Neuronal stem cell (in vitro differentiated cells): ENCODE data around the gene TKTL2. TPM values are rescaled to one million over a fixed set of nuclear protein-coding genes. Genes with fewer than 3 reads are reported as not detected.
A peak's percentile ranks its signal among the peaks of the same experiment; 100 is the strongest.

Experiments used
- DNase-seq: peaks from one replicate; pipeline ENCODE4 v3.0.0-alpha.2; 2013; ENCODE audit warnings: low spot score
- H2AFZ ChIP-seq: one replicate; pipeline ENCODE4 v1.6.1; 2013; ENCODE audit warnings: mild to moderate bottlenecking, low read length, inconsistent platforms
- H2AK5ac ChIP-seq: 2 replicates; pipeline ENCODE4 v1.6.1; 2013; ENCODE audit warnings: low read depth, mild to moderate bottlenecking, inconsistent platforms, low read length, moderate library complexity, mixed read lengths
- H2BK120ac ChIP-seq: 2 replicates; pipeline ENCODE4 v1.6.1; 2013; ENCODE audit warnings: low read depth, mild to moderate bottlenecking, inconsistent platforms, low read length, moderate library complexity, mixed read lengths
- H2BK12ac ChIP-seq: one replicate; pipeline ENCODE4 v1.6.1; 2013; ENCODE audit warnings: low read length, inconsistent platforms
- H2BK15ac ChIP-seq: 2 replicates; pipeline ENCODE4 v1.6.1; 2013; ENCODE audit warnings: mild to moderate bottlenecking, low read length, inconsistent platforms, mixed read lengths
- H2BK5ac ChIP-seq: one replicate; pipeline ENCODE4 v1.6.1; 2013; ENCODE audit warnings: inconsistent platforms, mild to moderate bottlenecking, low read length, moderate library complexity
- H3K14ac ChIP-seq: one replicate; pipeline ENCODE4 v1.6.1; 2013; ENCODE audit warnings: low read length, inconsistent platforms
- H3K18ac ChIP-seq: 2 replicates; pipeline ENCODE4 v1.6.1; 2013; ENCODE audit warnings: low read length, inconsistent platforms
- H3K23ac ChIP-seq: 2 replicates; pipeline ENCODE4 v1.6.1; 2013; ENCODE audit warnings: low read depth, mild to moderate bottlenecking, mixed read lengths, low read length, inconsistent platforms; ENCODE audit not compliant: poor library complexity
- H3K27ac ChIP-seq: replicated peaks from 3 replicates; pipeline ENCODE4 v1.5.1; 2013; ENCODE audit warnings: low read length, inconsistent platforms
- H3K27me3 ChIP-seq, 3 experiments: 2 replicates each; pipeline ENCODE4 v1.6.1; 2013; ENCODE audit warnings: low read length in 3 of 3, mild to moderate bottlenecking in 2 of 3, inconsistent platforms in 1 of 3, low read depth in 1 of 3, mixed read lengths in 1 of 3, moderate library complexity in 1 of 3; ENCODE audit not compliant: control insufficient read depth in 3 of 3, insufficient read depth in 3 of 3
- H3K36me3 ChIP-seq, 2 donors: replicated peaks in 1 of 2; 2 replicates each; pipeline ENCODE4 v1.6.1; 2013; ENCODE audit warnings: low read length in 2 of 2; ENCODE audit not compliant: control insufficient read depth in 2 of 2, insufficient read depth in 2 of 2
- H3K4ac ChIP-seq: 2 replicates; pipeline ENCODE4 v1.6.1; 2013; ENCODE audit warnings: inconsistent platforms, mild to moderate bottlenecking, low read length, moderate library complexity
- H3K4me1 ChIP-seq, 2 donors: 1 replicate in 1 of 2; 2 replicates in 1 of 2; pipeline ENCODE4 v1.6.1; 2013; ENCODE audit warnings: low read length in 2 of 2, low read depth in 1 of 2; ENCODE audit not compliant: control insufficient read depth in 2 of 2, insufficient read depth in 1 of 2
- H3K4me2 ChIP-seq: one replicate; pipeline ENCODE4 v1.6.1; 2013; ENCODE audit warnings: mild to moderate bottlenecking, low read length, inconsistent platforms; ENCODE audit not compliant: insufficient read depth, poor library complexity, severe bottlenecking
- H3K4me3 ChIP-seq, 2 donors: 2 replicates each; pipeline ENCODE4 v1.5.1; 2013; ENCODE audit warnings: low read length in 2 of 2, mild to moderate bottlenecking in 2 of 2, inconsistent platforms in 1 of 2, moderate library complexity in 1 of 2
- H3K79me1 ChIP-seq: one replicate; pipeline ENCODE4 v1.6.1; 2013; ENCODE audit warnings: low read depth, mild to moderate bottlenecking, inconsistent platforms, low read length, moderate library complexity
- H3K9ac ChIP-seq: one replicate; pipeline ENCODE4 v1.6.1; 2013; ENCODE audit warnings: mild to moderate bottlenecking, low read depth, low read length, inconsistent platforms; ENCODE audit not compliant: poor library complexity
- H3K9me3 ChIP-seq, 2 donors: replicated peaks in 1 of 2; 2 replicates each; pipeline versions ENCODE3 to v1.6.1; 2013; ENCODE audit warnings: low read length in 2 of 2, mild to moderate bottlenecking in 2 of 2, inconsistent platforms in 1 of 2, low read depth in 1 of 2, mixed read lengths in 1 of 2, moderate library complexity in 1 of 2; ENCODE audit not compliant: control insufficient read depth in 2 of 2, insufficient read depth in 1 of 2
- H4K8ac ChIP-seq: one replicate; pipeline ENCODE4 v1.6.1; 2013; ENCODE audit warnings: low read depth, mild to moderate bottlenecking, inconsistent platforms, low read length, moderate library complexity
- H4K91ac ChIP-seq: one replicate; pipeline ENCODE4 v1.6.1; 2013; ENCODE audit warnings: low read length, low read depth, mild to moderate bottlenecking, inconsistent platforms; ENCODE audit not compliant: poor library complexity
- WGBS, 2 donors: extraction: QIAGEN DNeasy Blood & Tissue Kit; methylation state at CpG; one replicate each; pipeline ENCODE4 v1.1.7; 2013; ENCODE audit warnings: missing lambda C conversion rate in 2 of 2, mixed read lengths in 1 of 2; ENCODE audit not compliant: insufficient read length in 2 of 2, insufficient replicate concordance in 1 of 2; ENCODE audit errors: extremely low coverage in 2 of 2; 5-methylcytosine and 5-hydroxymethylcytosine counted together
- polyA plus RNA-seq, 2 experiments: library from polyadenylated mRNA; stranded (reverse); fragments of 200-250 nt; gene quantifications; one replicate each; pipeline ENCODE4 v1.2.3, GENCODE V29; 2013

TKTL2 gene
- polyA plus RNA-seq (2013, experiment 1 of 2), result not detected
- polyA plus RNA-seq (2013, experiment 2 of 2), result not detected

- H3K4me1 ChIP-seq, result no peaks in the 10 kb centered on the region
- no CpG with 5 or more reads among the region's 32 CpGs for WGBS, 2 donors
- H3K18ac ChIP-seq, result peak within 1 kb of the TSS; percentile 38
These were observed at the start of gene TKTL2 for GRCh38 chr4:163473576-163473975. Gene TKTL2, minus strand, starts transcription at chr4:163473754. Its CDS starts 20 bp downstream, at chr4:163473734.

GRCh38 chr4:163515198-163515597 lies 41.6 kb upstream of the TKTL2 start:
- Histone ChIP-seq H3K4me1 (no peaks in the 10 kb centered on the region), H4K8ac (no peak overlapping the region), H3K36me3 (peaks cover 7 to 100% of the 10 kb centered on the region in 2 donors), H2BK120ac (no peak overlapping the region), H3K14ac (no peak overlapping the region), H3K9me3 (no peaks in the 10 kb centered on the region), H3K18ac (no peak overlapping the region), H2AFZ (no peak overlapping the region), H3K27ac (no peak overlapping the region), H3K27me3 (no peaks in the 10 kb centered on the region), H3K23ac (no peak overlapping the region), H3K79me1 (no peaks in the 10 kb centered on the region), H3K4ac (no peak overlapping the region), H4K91ac (no peak overlapping the region), H2AK5ac (no peak overlapping the region), H2BK15ac (no peak overlapping the region), H2BK5ac (no peak overlapping the region), H2BK12ac (no peak overlapping the region), H3K4me2 (no peak overlapping the region), H3K4me3 (no peak overlapping the region), H3K9ac (no peak overlapping the region)
- no peak for DNase-seq
- no CpG with 5 or more reads among the region's 8 CpGs for WGBS, 2 donors

More at GRCh38 chr4:163473576-163473975, at the start of gene TKTL2:
- peak within 1 kb of the TSS; percentile 86 for H4K8ac ChIP-seq
- no peaks in the 10 kb centered on the region for H3K79me1 ChIP-seq
- no peak within 1 kb of the TSS for H2BK15ac ChIP-seq
- DNase-seq, result no peak
- no peaks in the 10 kb centered on the region for H3K36me3 ChIP-seq
- H3K9me3 ChIP-seq, result no peaks in the 10 kb centered on the region
- peak within 1 kb of the TSS in 1 of 2 donors; percentile 49 for H3K4me3 ChIP-seq
- no peak within 1 kb of the TSS for H4K91ac ChIP-seq
- H3K14ac ChIP-seq, result no peak within 1 kb of the TSS
- no peak within 1 kb of the TSS for H2AFZ ChIP-seq
- H3K9ac ChIP-seq, result no peak within 1 kb of the TSS
- H2BK5ac ChIP-seq, result no peak within 1 kb of the TSS
- H3K4me2 ChIP-seq, result no peak within 1 kb of the TSS
- peak within 1 kb of the TSS; percentile 53 for H3K4ac ChIP-seq
- H2AK5ac ChIP-seq, result peak within 1 kb of the TSS; percentile 26
- H3K23ac ChIP-seq, result peak within 1 kb of the TSS; percentile 60
- H3K27me3 ChIP-seq, result no peaks in the 10 kb centered on the region
- no peak within 1 kb of the TSS for H3K27ac ChIP-seq
- H2BK12ac ChIP-seq, result no peak within 1 kb of the TSS
- no peak within 1 kb of the TSS for H2BK120ac ChIP-seq

- Histone ChIP-seq H3K4me2 (no peak overlapping the region), H3K36me3 (peaks cover 4 to 49% of the 10 kb centered on the region in 2 donors), H2BK12ac (no peak overlapping the region), H3K4me1 (no peaks in the 10 kb centered on the region), H3K27ac (no peak overlapping the region), H3K4ac (no peak overlapping the region), H2BK15ac (no peak overlapping the region), H2BK5ac (no peak overlapping the region), H3K14ac (no peak overlapping the region), H2AFZ (no peak overlapping the region), H3K23ac (no peak overlapping the region), H3K9me3 (peaks cover 0 to 11% of the 10 kb centered on the region in 2 donors), H3K4me3 (no peak overlapping the region), H3K9ac (no peak overlapping the region), H2AK5ac (no peak overlapping the region), H2BK120ac (no peak overlapping the region), H3K27me3 (no peaks in the 10 kb centered on the region), H4K91ac (no peak overlapping the region), H4K8ac (no peak overlapping the region), H3K79me1 (no peaks in the 10 kb centered on the region), H3K18ac (no peak overlapping the region)
- WGBS, 2 donors, result no CpG with 5 or more reads among the region's 3 CpGs
- no peak for DNase-seq
These were observed 31.8 kb upstream of the TKTL2 start for GRCh38 chr4:163505374-163505773.

GRCh38 chr4:163500586-163500985 lies 27.0 kb upstream of the TKTL2 start:
- WGBS, 2 donors, result no CpG with 5 or more reads among the region's 1 CpG

More at GRCh38 chr4:163500586-163500985, 27.0 kb upstream of the TKTL2 start:
- H2AK5ac ChIP-seq, result no peak overlapping the region
- H4K8ac ChIP-seq, result no peak overlapping the region
- H2BK5ac ChIP-seq, result no peak overlapping the region
- H3K9ac ChIP-seq, result no peak overlapping the region
- no peak overlapping the region for H3K18ac ChIP-seq
- no peak overlapping the region for H3K4ac ChIP-seq
- H2BK15ac ChIP-seq, result no peak overlapping the region
- no peak overlapping the region for H2AFZ ChIP-seq
- H2BK120ac ChIP-seq, result no peak overlapping the region
- no peak for DNase-seq
- peaks cover 0 to 28% of the 10 kb centered on the region in 2 donors for H3K36me3 ChIP-seq
- H3K4me3 ChIP-seq, result no peak overlapping the region
- H3K79me1 ChIP-seq, result no peaks in the 10 kb centered on the region
- H3K9me3 ChIP-seq, result peaks cover 0 to 13% of the 10 kb centered on the region in 2 donors
- no peaks in the 10 kb centered on the region for H3K27me3 ChIP-seq
- H3K4me2 ChIP-seq, result no peak overlapping the region
- H4K91ac ChIP-seq, result no peak overlapping the region
- H3K4me1 ChIP-seq, result no peaks in the 10 kb centered on the region
- H3K14ac ChIP-seq, result no peak overlapping the region
- no peak overlapping the region for H3K27ac ChIP-seq
- H2BK12ac ChIP-seq, result no peak overlapping the region
- no peak overlapping the region for H3K23ac ChIP-seq
